ENCODE results near the gene LHFPL2. TPM values are rescaled to one million over a fixed set of nuclear protein-coding genes. Genes with fewer than 3 reads are reported as not detected.

Gene LHFPL2
- polyA plus RNA-seq, 1 of the 3 experiments (the other 2 are of a cell fraction) = 10.4 TPM

DNA sequence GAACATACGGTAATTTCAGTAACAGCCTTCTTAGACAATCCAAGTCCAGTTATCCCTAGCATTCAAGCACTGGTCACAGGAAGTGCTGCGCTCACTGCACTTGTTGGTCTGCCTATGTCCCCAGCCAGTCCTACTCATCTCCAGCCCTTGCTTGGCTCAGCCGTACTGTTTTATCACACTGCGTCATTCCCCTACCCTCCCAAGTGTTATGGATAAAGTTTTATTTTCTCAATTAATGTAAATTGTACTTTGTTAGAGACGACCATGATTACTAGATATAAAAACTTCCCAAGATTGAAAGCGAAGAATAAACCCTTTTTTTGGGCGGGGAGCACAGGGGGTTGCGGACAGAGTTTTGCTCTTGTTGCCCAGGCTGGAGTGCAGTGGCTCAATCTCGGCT, 49.6 kb downstream of the LHFPL2 start:
- Histone ChIP-seq H3K4me2 (no peak overlapping the region), H3K4me1 (ENCODE audit: control insufficient read depth in 1 of 2, insufficient read depth in 2 of 2, low read depth in 1 of 2, low read length in 1 of 2) (peaks cover 17 to 62% of the 10 kb centered on the region in 2 experiments), H3K9me3 (no peaks in the 10 kb centered on the region), H3K4me3 (ENCODE audit: low read depth in 2 of 2, low read length in 1 of 2) (no peak overlapping the region), H3K79me2 (ENCODE audit: insufficient read depth) (peaks cover 89% of the 10 kb centered on the region), H3K36me3 (replicated peaks in 1 of 2; ENCODE audit: control insufficient read depth in 1 of 2, insufficient read depth in 2 of 2, low read length in 1 of 2) (peaks cover 0 to 28% of the 10 kb centered on the region in 2 experiments), H3K9ac (no peak overlapping the region), H3K27ac (ENCODE audit: low read depth in 2 of 2, low read length in 1 of 2) (peak overlapping the region in 1 of 2 experiments; percentile 100; a peak in 2 of 4 replicates), H3K27me3 (ENCODE audit: insufficient read depth) (no peaks in the 10 kb centered on the region), H2AFZ (ENCODE audit: low read depth) (no peak overlapping the region), H4K20me1 (ENCODE audit: insufficient read depth) (no peaks in the 10 kb centered on the region), H3F3A (replicated peaks; ENCODE audit: insufficient read depth) (peaks cover 78% of the 10 kb centered on the region), H3K9me2 (no peaks in the 10 kb centered on the region)
- 96% methylated on average over 9 of the region's 9 CpGs for WGBS (ENCODE audit: low lambda C conversion rate)
- no peak for TF ChIP-seq YY1 (IDR thresholded peaks at IDR 0.05; ENCODE audit: low read depth)
- no peak for TF ChIP-seq NFIC (IDR thresholded peaks at IDR 0.05; ENCODE audit: borderline replicate concordance)
- TF ChIP-seq, protein P1, sequence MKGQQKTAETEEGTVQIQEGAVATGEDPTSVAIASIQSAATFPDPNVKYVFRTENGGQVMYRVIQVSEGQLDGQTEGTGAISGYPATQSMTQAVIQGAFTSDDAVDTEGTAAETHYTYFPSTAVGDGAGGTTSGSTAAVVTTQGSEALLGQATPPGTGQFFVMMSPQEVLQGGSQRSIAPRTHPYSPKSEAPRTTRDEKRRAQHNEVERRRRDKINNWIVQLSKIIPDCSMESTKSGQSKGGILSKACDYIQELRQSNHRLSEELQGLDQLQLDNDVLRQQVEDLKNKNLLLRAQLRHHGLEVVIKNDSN (IDR thresholded peaks at IDR 0.05; ENCODE audit: borderline replicate concordance, low read depth) = no peak
- no peak for TF ChIP-seq EP300 (IDR thresholded peaks at IDR 0.05; ENCODE audit: borderline replicate concordance in 1 of 2, low read depth in 1 of 2, low read length in 1 of 2)
- TF ChIP-seq MEF2A (IDR thresholded peaks at IDR 0.05; ENCODE audit: borderline replicate concordance, low read depth) = no peak
- TF ChIP-seq RAD21 (IDR thresholded peaks at IDR 0.05; ENCODE audit: low read length) = no peak
- no peak for TF ChIP-seq NRF1 (IDR thresholded peaks at IDR 0.05; ENCODE audit: low read depth, low read length)
- TF ChIP-seq GABPA (IDR thresholded peaks at IDR 0.05; ENCODE audit: low read depth) = no peak
- TF ChIP-seq, protein P2, sequence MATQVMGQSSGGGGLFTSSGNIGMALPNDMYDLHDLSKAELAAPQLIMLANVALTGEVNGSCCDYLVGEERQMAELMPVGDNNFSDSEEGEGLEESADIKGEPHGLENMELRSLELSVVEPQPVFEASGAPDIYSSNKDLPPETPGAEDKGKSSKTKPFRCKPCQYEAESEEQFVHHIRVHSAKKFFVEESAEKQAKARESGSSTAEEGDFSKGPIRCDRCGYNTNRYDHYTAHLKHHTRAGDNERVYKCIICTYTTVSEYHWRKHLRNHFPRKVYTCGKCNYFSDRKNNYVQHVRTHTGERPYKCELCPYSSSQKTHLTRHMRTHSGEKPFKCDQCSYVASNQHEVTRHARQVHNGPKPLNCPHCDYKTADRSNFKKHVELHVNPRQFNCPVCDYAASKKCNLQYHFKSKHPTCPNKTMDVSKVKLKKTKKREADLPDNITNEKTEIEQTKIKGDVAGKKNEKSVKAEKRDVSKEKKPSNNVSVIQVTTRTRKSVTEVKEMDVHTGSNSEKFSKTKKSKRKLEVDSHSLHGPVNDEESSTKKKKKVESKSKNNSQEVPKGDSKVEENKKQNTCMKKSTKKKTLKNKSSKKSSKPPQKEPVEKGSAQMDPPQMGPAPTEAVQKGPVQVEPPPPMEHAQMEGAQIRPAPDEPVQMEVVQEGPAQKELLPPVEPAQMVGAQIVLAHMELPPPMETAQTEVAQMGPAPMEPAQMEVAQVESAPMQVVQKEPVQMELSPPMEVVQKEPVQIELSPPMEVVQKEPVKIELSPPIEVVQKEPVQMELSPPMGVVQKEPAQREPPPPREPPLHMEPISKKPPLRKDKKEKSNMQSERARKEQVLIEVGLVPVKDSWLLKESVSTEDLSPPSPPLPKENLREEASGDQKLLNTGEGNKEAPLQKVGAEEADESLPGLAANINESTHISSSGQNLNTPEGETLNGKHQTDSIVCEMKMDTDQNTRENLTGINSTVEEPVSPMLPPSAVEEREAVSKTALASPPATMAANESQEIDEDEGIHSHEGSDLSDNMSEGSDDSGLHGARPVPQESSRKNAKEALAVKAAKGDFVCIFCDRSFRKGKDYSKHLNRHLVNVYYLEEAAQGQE (IDR thresholded peaks at IDR 0.05; ENCODE audit: low read depth, low read length) = no peak
- no peak for TF ChIP-seq TAF1 (IDR thresholded peaks at IDR 0.05; ENCODE audit: borderline replicate concordance, low read depth, low read length)
- TF ChIP-seq MAX (IDR thresholded peaks at IDR 0.05; ENCODE audit: low read depth) = no peak
- no peak for TF ChIP-seq SIN3A (IDR thresholded peaks at IDR 0.05; ENCODE audit: borderline replicate concordance, low read depth, low read length)
- no peak for TF ChIP-seq TEAD4 (IDR thresholded peaks at IDR 0.05; ENCODE audit: borderline replicate concordance, insufficient read depth)
- no peak for TF ChIP-seq FOXM1 (IDR thresholded peaks at IDR 0.05; ENCODE audit: low read depth)
- TF ChIP-seq FOXJ3 (CRISPR knock-in tag; IDR thresholded peaks at IDR 0.05) = no peak
- TF ChIP-seq GATA2 (CRISPR knock-in tag; IDR thresholded peaks at IDR 0.05) = no peak
- no peak for TF ChIP-seq PBX3 (IDR thresholded peaks at IDR 0.05)
- ChIA-PET POLR2A (no interaction called here), CTCF (no interaction called here)
- no peak for DNase-seq
